Fibroblast of the aortic adventitia (primary cell): ENCODE data around the gene BICDL2. TPM values are rescaled to one million over a fixed set of nuclear protein-coding genes. Genes with fewer than 3 reads are reported as not detected.

ENCODE experiments used
- DNase-seq: peaks from one replicate; pipeline ENCODE4 v3.0.0-alpha.2; 2010; ENCODE audit warnings: low read depth
- H3K4me3 ChIP-seq: 2 replicates; pipeline ENCODE4 v1.5.1; 2011; ENCODE audit warnings: low read depth, mild to moderate bottlenecking, control low read depth, low read length, moderate library complexity
- CTCF ChIP-seq: IDR thresholded peaks from 2 replicates; pipeline ENCODE4 v1.5.1; 2011; ENCODE audit warnings: mild to moderate bottlenecking, low read length, control low read depth, inconsistent platforms; ENCODE audit not compliant: insufficient read depth
- total RNA-seq: library from RNA; depleted of rRNA; stranded (reverse); fragments of >200 nt; gene quantifications from 2 replicates; pipeline ENCODE4 v1.2.3, GENCODE V29; 2012; ENCODE audit warnings: low replicate concordance

The BICDL2 gene
- total RNA-seq, 1 donor, result not detected

- DNase-seq, result no peak
- TF ChIP-seq CTCF, result no peak
- H3K4me3 ChIP-seq, result no peak overlapping the region
Observed at GRCh38 chr16:3009568-3010390, 27.0 kb downstream of the BICDL2 start.

- H3K4me3 ChIP-seq, result no peak overlapping the region
- TF ChIP-seq CTCF, result no peak
- no peak for DNase-seq
Observed at GRCh38 chr16:3008690-3009037, 28.1 kb downstream of the BICDL2 start.

GRCh38 chr16:3007957-3008689, 28.6 kb downstream of the BICDL2 start:
- no peak for DNase-seq
- TF ChIP-seq CTCF, result no peak
- H3K4me3 ChIP-seq, result no peak overlapping the region

- no peak for DNase-seq
- no peak for TF ChIP-seq CTCF
- no peak overlapping the region for H3K4me3 ChIP-seq
Observed at GRCh38 chr16:3007059-3007956, 29.4 kb downstream of the BICDL2 start.

- TF ChIP-seq CTCF, result no peak
- no peak overlapping the region for H3K4me3 ChIP-seq
- no peak for DNase-seq
Observed at GRCh38 chr16:3004781-3005284, 31.9 kb downstream of the BICDL2 start.

GRCh38 chr16:3004319-3004718, 32.4 kb downstream of the BICDL2 start:
- TF ChIP-seq CTCF, result no peak
- H3K4me3 ChIP-seq, result no peak overlapping the region
- DNase-seq, result no peak
